GM21619 (cell line): ENCODE results near the gene PHF12.

ENCODE experiments used
- ATAC-seq: cut with Tn5 transposase; IDR thresholded peaks from one replicate; pipeline ENCODE4 v1.9.1; 2021; ENCODE audit not compliant: unreplicated experiment

The PHF12 gene

DNA sequence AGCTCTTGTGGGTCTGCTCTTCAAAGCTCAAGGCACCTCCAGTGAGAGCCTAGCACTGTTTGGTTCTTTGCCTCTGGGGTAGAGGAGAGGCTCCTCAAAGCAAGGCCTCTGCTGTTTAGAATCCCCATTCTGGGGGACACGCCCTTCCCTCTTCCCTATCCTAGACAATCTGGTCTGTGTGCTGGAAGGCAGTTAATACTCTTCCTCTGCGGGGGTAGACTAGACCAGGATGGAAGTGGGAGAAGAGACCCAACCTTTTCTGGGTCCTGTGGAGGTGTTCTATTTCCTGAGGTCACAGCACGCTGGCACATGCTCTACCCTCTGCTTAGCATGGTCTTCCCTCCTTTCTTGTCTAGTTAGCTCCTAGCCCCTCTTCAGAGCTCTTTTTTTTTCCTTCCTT is 88.8 kb downstream of the PHF12 start:
- no peak for ATAC-seq

GRCh38 chr17:28861393-28862203 is 89.7 kb downstream of the PHF12 start:
- no peak for ATAC-seq

DNA sequence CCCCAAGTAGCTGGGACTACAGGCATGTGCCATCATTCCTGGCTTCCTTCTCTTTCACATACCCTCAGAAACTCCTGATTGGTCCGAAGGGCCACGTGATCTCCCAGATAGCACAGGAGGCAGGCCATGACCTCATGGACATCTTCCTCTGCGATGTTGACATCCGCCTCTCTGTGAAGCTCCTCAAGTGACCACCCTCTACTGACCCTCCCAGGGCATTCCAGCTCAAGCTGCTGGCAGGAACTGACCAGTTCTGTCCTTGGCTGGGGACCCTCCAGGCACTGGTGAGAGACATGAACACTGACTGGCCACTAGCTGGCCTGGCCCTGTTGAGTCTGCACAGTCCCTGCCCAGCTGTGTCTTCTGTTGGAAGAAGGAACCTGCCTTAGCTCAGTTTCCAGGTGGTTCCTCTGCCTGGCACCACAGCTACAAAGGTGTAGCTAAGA is 90.9 kb downstream of the PHF12 start:
- ATAC-seq, result no peak

- ATAC-seq, result no peak
Measured at GRCh38 chr17:28858801-28859355, 92.4 kb downstream of the PHF12 start.

GRCh38 chr17:28857905-28858800 is 93.2 kb downstream of the PHF12 start:
- no peak for ATAC-seq

GRCh38 chr17:28856028-28856574 is 95.2 kb downstream of the PHF12 start:
- ATAC-seq, result no peak

DNA sequence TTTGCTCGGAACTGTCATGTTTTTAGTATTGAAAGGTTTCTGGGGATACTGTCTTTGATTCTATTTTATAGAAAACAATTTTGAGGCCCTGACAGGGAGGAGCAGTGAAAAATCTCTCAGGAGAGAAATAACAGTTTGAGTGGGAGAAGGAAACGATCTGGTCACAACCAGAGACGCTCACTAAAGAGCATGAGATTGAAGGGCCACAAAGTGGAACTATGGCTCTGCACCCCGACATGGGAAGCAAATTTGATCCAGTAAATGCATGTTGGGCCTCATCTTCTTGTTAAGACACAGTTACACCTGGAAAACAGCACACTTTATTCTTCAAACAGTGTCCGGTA is 96.0 kb downstream of the PHF12 start:
- no peak for ATAC-seq
